Myocyte (in vitro differentiated cells): ENCODE data around the gene LST1. TPM values are rescaled to one million over a fixed set of nuclear protein-coding genes. Genes with fewer than 3 reads are reported as not detected.

ENCODE experiments used
- DNase-seq: peaks from one replicate; pipeline ENCODE4 v3.0.0-alpha.2; 2012; ENCODE audit warnings: low read depth
- polyA plus RNA-seq: library from polyadenylated mRNA; unstranded; fragments of >200 nt; gene quantifications from one replicate; pipeline ENCODE4 v1.2.1, GENCODE V29; 2012; ENCODE audit warnings: missing spikeins
- total RNA-seq: library from RNA; depleted of rRNA; stranded (reverse); fragments of >200 nt; gene quantifications from 2 replicates; pipeline ENCODE4 v1.2.3, GENCODE V29; 2014

Gene LST1
- not detected in 2 replicates for total RNA-seq
- not detected for polyA plus RNA-seq

DNA sequence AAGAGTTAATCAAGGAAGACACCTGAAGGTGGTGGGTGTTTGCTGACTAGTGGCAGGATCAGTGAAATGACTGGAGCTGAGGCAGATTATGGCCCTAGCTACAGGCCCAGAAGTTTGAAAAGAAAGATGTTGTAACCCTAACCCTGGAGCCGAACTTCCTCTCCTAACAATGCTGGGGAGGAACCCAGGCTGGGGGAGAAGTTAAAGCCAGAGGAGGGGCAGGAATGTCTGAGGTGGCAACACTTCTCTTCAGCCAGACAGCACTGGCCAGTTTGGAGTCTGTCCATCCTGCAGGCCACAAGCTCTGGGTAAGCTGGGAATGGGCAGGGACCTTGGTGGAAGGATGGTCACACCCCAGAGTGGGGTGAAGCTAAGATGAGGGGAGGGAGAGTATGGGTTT, at the start of gene LST1:
LST1 (plus strand) TSS at position 270 of the 400 bp plus-strand sequence. CDS start 1,023 bp downstream, outside the sequence.
- no peak for DNase-seq

- DNase-seq, result no peak
Measured at GRCh38 chr6:31538805-31539400, 47.2 kb upstream of the LST1 start.

DNA sequence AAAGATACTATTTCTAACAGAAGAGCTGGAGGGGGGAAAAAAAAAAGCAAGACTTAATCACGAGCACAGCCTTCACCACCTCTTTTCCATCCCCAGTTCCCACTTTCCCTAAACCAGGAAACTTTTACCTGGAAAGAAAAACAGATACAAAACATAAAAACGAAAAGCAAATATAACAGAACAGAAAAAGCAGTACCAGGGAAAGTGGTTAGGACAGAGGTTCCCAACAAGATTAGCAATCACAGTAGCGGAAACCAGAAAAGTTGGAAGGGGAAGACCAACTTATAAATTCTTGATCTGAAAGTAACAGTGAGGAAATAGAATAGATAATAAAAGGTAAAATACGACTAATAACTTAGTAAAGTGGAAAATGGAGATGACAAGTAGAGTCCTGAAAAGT, 45.4 kb upstream of the LST1 start:
- no peak for DNase-seq

- DNase-seq, result peak; percentile 39
Measured at GRCh38 chr6:31541059-31541657, 44.9 kb upstream of the LST1 start.

GRCh38 chr6:31541658-31542521, 44.2 kb upstream of the LST1 start, which contains the start of gene DDX39B:
DDX39B (minus strand) TSS chr6:31542003; CDS start chr6:31540532, 1,471 bp downstream.
- peak; percentile 98 for DNase-seq

GRCh38 chr6:31543639-31544038, 42.4 kb upstream of the LST1 start:
- no peak for DNase-seq

DNA sequence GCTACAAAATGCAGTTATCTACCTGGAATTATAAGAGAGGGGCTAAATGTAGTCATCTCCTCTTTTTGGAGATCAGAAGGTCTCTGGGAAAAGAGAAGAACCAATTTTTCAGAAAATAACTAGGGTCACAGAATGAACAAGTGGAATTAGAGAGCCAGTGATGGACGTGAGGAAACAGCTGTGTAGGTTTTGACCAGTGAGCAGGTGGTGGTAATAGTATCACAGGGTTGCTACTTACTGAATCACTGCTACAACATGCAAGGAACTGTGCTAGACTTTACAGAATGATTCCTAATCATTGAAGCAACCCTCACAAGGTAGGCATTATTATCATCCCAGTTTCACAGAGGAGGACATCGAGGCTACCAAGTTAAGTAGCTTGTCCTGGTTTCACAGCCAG, 41.4 kb upstream of the LST1 start:
- DNase-seq, result peak; percentile 71

GRCh38 chr6:31545291-31545690, 40.8 kb upstream of the LST1 start:
- no peak for DNase-seq

DNA sequence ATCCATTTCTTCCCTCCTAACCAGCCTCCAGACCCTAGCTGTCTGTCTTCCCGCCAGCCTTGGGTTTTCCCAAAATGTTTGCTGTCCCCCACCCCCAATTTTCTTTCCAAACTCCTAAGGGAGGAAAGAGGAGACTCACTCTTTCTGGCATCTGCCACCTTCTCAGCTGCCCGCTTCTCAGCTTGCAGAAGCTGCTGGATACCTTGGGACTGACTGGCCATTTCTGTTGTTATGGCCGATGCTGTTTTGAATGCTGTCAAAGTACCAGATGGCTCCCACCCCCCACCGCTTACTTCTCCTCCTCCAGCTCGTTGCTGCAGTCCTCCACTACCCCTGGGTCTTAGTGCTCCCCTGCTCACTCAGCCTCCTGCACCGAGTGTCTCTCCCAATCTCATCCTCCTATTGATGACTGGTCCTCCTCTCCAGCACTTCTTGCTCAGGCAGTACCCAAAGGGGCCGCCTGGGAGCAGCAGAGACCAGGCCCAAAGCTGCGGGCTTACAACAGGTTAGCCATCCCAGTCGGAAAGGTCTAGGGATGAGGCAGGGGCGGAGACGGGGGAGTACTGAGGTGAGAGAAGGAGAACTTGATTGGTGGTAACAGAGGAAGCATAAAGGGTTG, 39.6 kb upstream of the LST1 start, which contains the start of gene ATP6V1G2:
ATP6V1G2 (minus strand) TSS at position 270 of the 619 bp plus-strand sequence; CDS start at position 221, 49 bp downstream.
- peak; percentile 89 for DNase-seq

DNA sequence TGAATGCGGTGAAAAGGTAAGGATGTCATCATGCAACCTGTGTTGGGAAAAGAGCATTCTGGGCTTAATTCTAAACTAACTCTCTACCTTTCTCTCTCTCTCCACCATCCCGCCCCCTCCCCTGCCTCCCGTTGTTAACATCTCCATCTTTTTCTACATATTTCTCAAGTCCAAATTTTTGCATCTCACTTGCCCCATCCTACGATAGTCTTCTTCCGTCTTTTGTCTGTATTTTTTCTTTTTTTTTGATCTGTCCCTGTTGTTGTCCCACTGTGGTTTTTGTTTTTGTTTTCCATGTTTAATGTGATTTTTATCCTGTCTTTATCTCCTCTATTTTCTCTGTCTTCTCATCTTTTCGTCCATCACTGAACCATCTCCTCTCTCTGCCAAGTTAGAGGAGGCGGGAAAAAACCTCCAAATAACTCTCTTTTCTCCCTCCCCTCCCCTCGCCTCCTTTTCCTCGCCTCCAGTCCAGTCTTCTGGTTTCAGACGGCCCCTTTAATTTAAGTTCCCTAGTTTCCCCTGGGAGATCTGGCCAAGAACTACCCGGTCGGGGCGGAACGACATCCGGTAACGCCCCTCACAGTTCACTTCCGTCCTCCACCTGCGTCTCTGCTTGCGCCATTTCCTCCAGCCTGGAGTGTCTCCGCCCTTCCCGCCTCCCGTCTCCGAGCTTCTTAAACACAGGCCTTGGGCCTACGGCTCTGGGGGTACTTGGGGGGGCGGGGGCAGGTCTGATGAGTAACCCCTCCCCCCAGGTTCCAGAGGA, 38.9 kb upstream of the LST1 start, which contains the start of gene NFKBIL1:
NFKBIL1 (plus strand) TSS at position 651 of the 769 bp plus-strand sequence; CDS start at position 738, 87 bp downstream.
- DNase-seq, result peak; percentile 98

- no peak for DNase-seq
Measured at GRCh38 chr6:31547727-31548543, 38.1 kb upstream of the LST1 start.

DNA sequence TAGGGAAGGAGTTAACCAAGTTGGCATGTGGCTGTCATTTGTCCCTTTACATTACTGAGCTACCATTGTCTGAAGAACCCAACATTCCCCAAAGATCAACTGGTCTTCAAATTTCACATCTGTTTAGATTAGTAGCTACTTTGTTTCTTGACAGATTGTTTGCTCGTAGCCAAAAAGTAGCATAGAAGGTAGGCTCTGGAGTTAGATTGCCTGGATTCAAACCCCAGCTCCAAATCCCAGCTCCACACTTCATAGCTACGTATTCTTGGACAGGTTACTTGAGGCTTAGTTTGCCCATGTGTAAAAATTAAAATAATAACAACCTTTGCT, 37.6 kb upstream of the LST1 start:
- DNase-seq, result no peak

DNA sequence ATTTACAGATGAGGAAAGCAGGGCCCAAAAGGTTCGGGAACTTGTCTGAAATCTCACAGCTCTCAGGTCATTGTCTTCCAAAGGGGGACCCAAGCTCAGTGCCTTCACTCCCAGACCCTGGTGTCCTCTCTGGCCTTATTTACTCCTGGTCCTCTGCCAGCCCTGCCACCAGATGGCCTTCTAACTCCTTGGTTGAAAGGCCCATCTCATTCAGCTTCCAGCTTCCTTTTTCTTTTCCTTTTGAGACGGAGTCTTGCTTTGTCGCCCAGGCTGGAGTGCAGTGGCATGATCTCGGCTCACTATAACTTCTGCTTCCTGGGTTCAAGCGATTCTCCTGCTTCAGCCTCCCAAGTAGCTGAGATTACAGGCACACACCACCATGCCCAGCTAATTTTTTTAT, 34.7 kb upstream of the LST1 start:
- DNase-seq, result peak; percentile 52

GRCh38 chr6:31556307-31556706, 29.8 kb upstream of the LST1 start:
- no peak for DNase-seq

DNA sequence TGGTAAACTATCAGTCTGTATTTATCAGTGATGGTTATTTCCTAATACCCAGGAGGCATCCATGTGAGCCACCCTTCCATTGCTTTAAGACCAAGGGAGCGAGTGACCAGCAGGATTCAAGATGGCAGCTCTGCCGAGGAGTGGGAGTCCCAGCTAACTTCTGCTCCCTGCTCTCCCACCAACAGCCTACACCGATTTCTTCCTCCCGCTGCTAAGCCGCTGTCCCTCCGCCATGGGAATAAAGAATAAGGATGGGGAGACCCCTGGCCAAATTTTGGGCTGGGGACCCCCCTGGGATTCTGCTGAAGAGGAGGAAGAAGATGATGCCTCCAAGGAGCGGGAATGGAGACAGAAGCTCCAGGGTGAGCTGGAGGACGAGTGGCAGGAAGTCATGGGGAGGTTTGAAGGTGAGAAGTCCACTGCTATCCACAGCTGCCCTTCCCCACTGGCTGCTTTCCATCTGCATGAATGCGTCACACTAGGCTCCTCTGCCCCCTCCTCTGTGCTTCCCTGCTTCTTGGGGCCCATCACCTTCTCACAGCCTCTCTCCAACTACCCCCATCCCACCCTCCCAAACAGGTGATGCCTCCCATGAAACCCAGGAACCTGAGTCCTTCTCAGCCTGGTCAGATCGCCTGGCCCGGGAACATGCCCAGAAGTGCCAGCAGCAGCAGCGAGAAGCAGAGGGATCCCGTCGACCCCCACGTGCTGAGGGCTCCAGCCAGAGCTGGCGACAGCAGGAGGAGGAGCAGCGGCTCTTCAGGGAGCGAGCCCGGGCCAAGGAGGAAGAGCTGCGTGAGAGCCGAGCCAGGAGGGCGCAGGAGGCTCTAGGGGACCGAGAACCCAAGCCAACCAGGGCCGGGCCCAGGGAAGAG, 28.4 kb upstream of the LST1 start:
- no peak for DNase-seq

DNA sequence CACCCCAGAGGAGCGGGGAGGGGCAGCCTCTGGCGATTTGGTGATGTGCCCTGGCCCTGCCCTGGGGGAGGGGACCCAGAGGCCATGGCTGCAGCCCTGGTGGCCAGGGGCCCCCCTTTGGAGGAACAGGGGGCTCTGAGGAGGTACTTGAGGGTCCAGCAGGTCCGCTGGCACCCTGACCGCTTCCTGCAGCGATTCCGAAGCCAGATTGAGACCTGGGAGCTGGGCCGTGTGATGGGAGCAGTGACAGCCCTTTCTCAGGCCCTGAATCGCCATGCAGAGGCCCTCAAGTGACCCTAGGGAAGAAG, 27.8 kb upstream of the LST1 start:
- no peak for DNase-seq

DNA sequence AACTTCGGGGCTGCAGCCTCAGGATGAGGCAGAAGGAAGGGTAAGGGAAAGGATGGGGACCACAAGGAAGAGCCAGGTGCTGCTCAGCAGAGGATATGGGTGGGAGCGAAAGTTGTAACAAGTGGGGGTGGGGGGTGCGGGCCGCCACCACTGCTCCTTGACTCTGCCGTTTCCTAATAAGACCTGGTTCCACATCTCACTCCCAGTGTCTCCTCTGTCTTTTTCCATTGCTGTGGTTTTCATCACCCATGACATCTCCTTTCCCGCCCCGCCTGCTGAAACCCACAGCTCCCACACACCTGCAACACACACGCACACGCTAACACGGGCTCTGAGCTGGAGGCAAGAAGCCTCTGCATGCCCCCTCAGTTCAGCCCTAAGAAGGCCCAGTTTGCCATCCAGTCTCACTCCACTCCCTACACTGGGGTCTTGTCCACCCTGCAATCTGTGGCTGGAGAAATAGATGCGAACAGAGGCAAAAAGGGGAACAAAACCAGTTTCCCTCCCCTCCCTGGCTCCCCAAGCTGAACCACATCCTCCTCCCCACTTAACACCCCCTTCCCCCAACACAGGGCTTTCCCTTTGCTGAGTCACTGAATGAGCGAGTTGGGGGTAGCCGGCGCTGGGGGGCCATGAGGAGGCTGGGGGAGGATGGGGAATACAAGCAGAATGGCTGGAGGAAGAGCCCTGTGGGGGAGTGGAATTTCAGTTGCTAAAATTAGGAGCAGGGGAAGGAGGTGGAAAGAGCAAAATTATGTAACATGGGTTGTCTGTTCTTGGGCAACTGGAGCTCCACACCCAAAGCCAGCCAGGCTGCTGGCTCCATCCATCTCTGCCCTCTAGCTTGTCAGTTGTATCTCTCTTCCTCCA, 27.2 kb upstream of the LST1 start:
- DNase-seq, result peak; percentile 55

DNA sequence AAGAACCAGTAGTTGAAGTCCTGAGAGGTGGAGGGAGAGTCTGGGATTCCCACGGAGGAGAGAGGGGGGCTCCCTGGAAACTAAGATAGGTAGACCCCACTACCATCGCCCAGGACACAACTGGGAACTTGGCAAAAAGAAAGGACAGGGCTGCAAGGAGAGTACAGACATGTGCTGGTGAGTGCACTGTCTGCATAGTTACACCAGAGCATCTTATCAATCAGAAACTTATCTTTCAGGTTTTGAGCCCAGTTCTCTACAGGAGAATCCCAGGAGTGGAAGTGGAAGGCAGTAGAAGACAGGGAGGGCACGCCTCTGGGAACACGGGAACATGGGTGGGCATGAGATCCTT, 26.5 kb upstream of the LST1 start:
- DNase-seq, result no peak
